GM12872 (cell line): ENCODE results near the gene KDM4B.

Experiments used
- TF ChIP-seq, protein P1 (sequence below): IDR thresholded peaks from 3 replicates; pipeline ENCODE4 v1.5.1; 2011; ENCODE audit warnings: low read depth, mild to moderate bottlenecking, low read length, moderate library complexity; ENCODE audit not compliant: insufficient read depth

Gene KDM4B

DNA sequence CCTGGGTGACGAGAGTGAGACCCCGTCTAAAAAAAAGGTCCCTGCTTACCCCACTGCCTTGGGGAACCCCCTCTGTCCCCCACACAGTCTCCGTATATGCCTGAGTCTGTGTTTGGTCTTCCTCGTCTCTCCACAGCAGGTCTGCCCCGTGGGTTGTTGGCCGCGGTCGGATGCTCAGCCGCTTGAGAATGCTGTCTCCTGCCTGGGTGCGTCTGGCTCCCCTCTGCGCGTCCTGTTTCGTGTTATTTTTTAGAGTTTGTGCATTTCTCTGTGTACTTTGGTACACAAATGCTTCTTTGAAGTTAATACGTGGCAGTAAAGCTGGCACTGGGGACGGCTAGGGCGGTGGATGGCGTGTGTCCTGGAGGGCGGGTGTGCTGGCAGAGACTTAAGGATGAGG is 34.9 kb downstream of the KDM4B start:
- TF ChIP-seq, protein P1, sequence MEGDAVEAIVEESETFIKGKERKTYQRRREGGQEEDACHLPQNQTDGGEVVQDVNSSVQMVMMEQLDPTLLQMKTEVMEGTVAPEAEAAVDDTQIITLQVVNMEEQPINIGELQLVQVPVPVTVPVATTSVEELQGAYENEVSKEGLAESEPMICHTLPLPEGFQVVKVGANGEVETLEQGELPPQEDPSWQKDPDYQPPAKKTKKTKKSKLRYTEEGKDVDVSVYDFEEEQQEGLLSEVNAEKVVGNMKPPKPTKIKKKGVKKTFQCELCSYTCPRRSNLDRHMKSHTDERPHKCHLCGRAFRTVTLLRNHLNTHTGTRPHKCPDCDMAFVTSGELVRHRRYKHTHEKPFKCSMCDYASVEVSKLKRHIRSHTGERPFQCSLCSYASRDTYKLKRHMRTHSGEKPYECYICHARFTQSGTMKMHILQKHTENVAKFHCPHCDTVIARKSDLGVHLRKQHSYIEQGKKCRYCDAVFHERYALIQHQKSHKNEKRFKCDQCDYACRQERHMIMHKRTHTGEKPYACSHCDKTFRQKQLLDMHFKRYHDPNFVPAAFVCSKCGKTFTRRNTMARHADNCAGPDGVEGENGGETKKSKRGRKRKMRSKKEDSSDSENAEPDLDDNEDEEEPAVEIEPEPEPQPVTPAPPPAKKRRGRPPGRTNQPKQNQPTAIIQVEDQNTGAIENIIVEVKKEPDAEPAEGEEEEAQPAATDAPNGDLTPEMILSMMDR: no peak

DNA sequence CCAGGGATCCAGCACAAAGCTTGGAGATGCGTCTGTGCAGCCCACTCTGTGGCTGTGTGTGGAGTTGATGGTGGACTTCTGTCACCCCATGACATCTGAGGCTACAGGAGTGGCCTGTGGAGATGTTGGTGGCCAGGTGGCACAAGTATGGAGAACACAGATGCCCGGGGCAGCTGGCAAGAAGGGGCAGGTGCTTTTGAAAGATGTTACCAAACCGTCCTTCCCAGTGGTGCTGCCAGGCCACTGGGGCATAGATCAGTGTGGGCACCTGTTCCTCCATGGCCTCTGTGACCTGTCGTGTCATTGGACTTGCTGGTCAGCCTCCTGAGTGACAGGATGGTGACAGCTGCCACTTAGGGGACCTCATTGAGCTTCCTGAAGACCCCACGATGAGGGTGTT is 36.2 kb downstream of the KDM4B start:
- TF ChIP-seq, protein P1: no peak

DNA sequence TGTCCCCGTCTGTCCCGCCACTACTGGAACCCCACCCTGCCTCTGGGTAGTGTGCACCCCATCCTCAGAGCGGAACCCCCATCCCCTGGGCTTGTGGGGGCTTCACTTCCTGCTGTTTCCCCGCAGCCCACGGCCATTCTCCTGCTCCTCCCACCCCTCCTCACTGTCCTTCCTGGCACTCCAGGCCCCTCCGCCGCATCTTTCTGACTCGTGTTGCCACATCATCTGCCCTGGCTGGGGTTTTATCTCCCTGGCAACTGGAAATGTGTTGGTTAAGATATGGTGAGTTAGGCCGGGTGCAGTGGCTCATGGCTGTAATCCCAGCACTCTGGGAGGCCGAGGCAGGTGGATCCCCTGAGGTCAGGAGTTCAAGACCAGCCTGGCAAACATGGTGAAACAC is 37.3 kb downstream of the KDM4B start:
- TF ChIP-seq, protein P1: no peak

DNA sequence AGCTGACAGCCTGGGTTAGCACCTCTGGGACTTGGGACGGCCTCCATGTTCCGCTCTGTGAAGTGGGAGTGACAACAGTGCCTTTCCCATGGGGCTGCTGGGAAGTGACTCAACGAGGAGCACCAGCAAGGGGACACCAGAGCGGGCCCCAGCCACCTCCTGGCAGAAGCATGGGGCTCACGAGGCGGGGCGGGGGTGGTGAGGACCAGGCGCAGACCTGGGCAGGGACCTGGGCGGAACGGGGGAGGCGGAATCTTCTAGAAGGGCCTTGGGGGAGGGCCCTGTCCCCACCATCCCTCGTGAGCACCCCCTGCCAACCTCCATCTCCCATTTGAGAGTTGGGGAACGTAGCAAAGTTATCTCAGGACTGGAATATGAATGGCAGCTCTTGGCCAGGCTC is 37.9 kb downstream of the KDM4B start:
- TF ChIP-seq, protein P1: no peak

DNA sequence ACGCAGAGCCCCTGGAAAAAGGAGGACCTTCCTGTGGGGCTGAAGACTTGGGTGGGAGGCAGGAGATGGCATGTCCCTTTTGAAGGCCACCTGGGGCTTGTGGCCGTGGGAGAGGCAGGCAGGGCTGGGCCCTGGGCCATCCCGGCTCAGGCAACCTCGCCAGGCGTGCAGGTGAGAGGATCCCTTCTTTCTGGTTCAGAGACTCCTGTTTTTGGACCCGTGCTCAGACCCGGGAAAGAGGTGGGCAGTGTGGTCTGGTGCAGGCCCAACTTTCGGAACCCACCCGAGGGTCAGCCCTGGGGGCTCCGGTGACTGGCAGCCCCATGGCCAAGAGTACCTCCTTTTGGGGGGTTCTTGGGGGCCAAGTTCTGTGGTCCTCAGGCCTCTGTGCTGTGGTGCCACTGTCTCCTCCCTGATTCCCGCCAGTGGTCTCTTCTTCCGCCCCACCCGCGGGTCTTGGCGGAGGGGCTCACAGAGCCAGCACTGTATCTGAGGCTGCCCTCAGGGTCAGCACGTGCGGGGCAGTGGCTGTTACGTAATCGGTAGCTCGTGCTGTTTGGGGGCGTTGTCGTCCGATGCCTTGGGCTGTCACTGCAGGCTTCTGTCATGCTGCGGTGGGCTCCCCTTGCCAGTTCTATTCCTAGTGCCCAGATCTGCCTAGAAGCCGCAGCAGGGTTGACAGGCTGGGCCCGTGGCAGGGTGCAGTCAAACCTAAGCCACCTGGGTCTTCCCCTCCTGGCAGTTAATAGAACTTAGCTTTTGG is 42.7 kb downstream of the KDM4B start:
- TF ChIP-seq, protein P1: no peak

DNA sequence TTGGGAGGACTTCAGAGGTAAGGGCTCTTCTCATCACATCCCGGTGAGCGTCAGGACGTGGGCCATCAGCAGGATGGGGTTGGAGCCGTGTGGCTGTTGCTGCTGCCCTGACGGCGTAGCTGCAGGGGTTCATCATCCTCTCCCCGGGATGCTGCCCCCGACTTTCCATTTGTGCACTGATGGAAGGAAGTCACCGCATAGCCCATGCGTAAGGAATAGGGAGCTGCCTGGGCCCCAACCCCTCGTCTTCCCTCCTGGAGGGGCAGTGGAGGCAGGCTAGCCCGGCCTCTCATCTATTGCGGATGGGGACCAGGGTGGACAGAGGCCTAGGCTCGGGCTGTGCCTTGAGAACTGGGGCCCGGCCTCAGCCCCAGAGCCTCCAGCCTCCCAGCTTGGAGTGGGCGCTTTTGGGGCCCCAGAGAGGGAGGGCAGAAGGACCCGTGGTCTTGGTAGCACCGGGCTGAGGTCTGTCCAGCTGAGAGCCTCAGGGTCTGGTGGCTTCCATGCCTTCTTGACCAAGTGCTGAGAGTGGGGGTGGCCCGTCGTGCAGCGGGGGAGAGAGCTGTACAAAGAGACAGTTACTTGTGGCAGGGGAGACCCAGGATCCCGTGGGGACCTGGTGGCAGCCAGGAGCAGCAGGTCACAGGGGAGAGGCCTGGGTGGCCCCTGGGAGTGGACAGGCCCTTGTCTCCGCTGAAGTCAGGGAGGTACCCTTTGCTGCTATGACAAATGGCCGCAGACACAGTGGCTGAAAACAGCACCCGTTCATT is 44.0 kb downstream of the KDM4B start:
- TF ChIP-seq, protein P1: no peak

DNA sequence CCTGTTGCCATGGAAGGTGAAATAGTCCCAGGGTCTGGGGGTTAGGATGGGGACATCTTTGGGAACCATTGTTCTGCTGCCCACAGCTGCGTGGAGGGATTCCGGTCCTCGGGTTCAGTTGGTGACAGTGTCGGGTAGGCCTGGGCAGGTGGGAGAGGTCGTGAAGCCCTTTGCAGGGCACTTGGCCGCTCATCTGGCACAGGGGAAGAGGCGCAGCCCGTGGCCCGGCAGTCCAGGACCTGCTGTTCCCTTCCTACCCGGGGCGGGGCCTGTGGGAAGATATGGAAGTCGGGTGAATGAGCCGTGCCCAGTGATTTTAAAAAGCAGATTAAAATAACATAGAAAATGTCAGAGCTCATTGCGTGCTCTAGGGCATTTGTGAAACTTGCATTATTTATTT is 44.8 kb downstream of the KDM4B start:
- TF ChIP-seq, protein P1: no peak
